ENCODE measurements around the gene APOE. TPM values are rescaled to one million over a fixed set of nuclear protein-coding genes. Genes with fewer than 3 reads are reported as not detected.
"Not testable (repeated sequence)": the region's sequence is repeated elsewhere in the genome, so short reads cannot be mapped to it uniquely, and the experiment has no call there.

Gene APOE
- total RNA-seq (2014; rRNA removed; shearing (Covaris generic)): 1.7 TPM in 2 replicates

- Histone ChIP-seq H3K4me3 (no peak within 1 kb of the TSS), H3K27ac (no peak within 1 kb of the TSS), H3K4me1 (replicated peaks) (peaks cover 3% of the 10 kb centered on the region; the same call in 1 of the 2 replicates), H3K36me3 (peaks cover 39% of the 10 kb centered on the region), H3K27me3 (replicated peaks) (peaks cover 9% of the 10 kb centered on the region), H3K9me3 (replicated peaks) (no peaks in the 10 kb centered on the region)
- DNase-seq (ENCODE audit: low read depth in 1 of 2, low spot score in 2 of 2): no peak
These were observed at the start of gene APOE for GRCh38 chr19:44905437-44906160. APOE (plus strand) TSS chr19:44905796; CDS start chr19:44906625, 829 bp downstream.

- Histone ChIP-seq H3K9me3 (replicated peaks) (no peaks in the 10 kb centered on the region), H3K27ac (peak overlapping the region; percentile 40), H3K27me3 (replicated peaks) (no peaks in the 10 kb centered on the region), H3K4me3 (no peak overlapping the region), H3K36me3 (peaks cover 68% of the 10 kb centered on the region), H3K4me1 (replicated peaks) (peaks cover 27% of the 10 kb centered on the region)
- DNase-seq (ENCODE audit: low read depth in 1 of 2, low spot score in 2 of 2): peak; percentile 75 to 78
These were observed 49.0 kb upstream of the APOE start for GRCh38 chr19:44856421-44857083.

- no peak for DNase-seq (ENCODE audit: low read depth in 1 of 2, low spot score in 2 of 2)
These were observed 47.8 kb upstream of the APOE start for GRCh38 chr19:44857837-44858236.

GRCh38 chr19:44861576-44861975 lies 44.0 kb upstream of the APOE start:
- H3K9me3 ChIP-seq (replicated peaks); H3K27me3 ChIP-seq (replicated peaks); H3K27ac ChIP-seq; DNase-seq (ENCODE audit: low read depth in 1 of 2, low spot score in 2 of 2); H3K4me3 ChIP-seq: not testable (repeated sequence)
- peaks cover 28% of the 10 kb centered on the region for H3K4me1 ChIP-seq (replicated peaks)
- peaks cover 80% of the 10 kb centered on the region for H3K36me3 ChIP-seq

More at GRCh38 chr19:44857837-44858236, 47.8 kb upstream of the APOE start:
- no peak overlapping the region for H3K27ac ChIP-seq
- H3K4me3 ChIP-seq: no peak overlapping the region
- peaks cover 27% of the 10 kb centered on the region for H3K4me1 ChIP-seq (replicated peaks)
- H3K9me3 ChIP-seq (replicated peaks): no peaks in the 10 kb centered on the region
- peaks cover 74% of the 10 kb centered on the region for H3K36me3 ChIP-seq
- H3K27me3 ChIP-seq (replicated peaks): no peaks in the 10 kb centered on the region

GRCh38 chr19:44863990-44864389 lies 41.6 kb upstream of the APOE start:
- no peaks in the 10 kb centered on the region for H3K9me3 ChIP-seq (replicated peaks)

GRCh38 chr19:44865196-44865767 lies 40.3 kb upstream of the APOE start:
- H3K27ac ChIP-seq: no peak overlapping the region
- no peaks in the 10 kb centered on the region for H3K9me3 ChIP-seq (replicated peaks)
- no peak for DNase-seq (ENCODE audit: low read depth in 1 of 2, low spot score in 2 of 2)
- H3K4me3 ChIP-seq: no peak overlapping the region
- no peaks in the 10 kb centered on the region for H3K27me3 ChIP-seq (replicated peaks)
- peaks cover 51% of the 10 kb centered on the region for H3K4me1 ChIP-seq (replicated peaks)
- peaks cover 78% of the 10 kb centered on the region for H3K36me3 ChIP-seq

More at GRCh38 chr19:44863990-44864389, 41.6 kb upstream of the APOE start:
- Histone ChIP-seq H3K36me3 (peaks cover 81% of the 10 kb centered on the region), H3K27ac (no peak overlapping the region), H3K27me3 (replicated peaks) (no peaks in the 10 kb centered on the region), H3K4me3 (no peak overlapping the region), H3K4me1 (replicated peaks) (peaks cover 38% of the 10 kb centered on the region)
- no peak for DNase-seq (ENCODE audit: low read depth in 1 of 2, low spot score in 2 of 2)

GRCh38 chr19:44866664-44867063 lies 38.9 kb upstream of the APOE start:
- H3K4me3 ChIP-seq: no peak overlapping the region
- no peak for DNase-seq (ENCODE audit: low read depth in 1 of 2, low spot score in 2 of 2)

GRCh38 chr19:44867578-44867977 lies 38.0 kb upstream of the APOE start:
- no peak overlapping the region for H3K4me3 ChIP-seq
- H3K27me3 ChIP-seq (replicated peaks): no peaks in the 10 kb centered on the region
- H3K36me3 ChIP-seq: peaks cover 81% of the 10 kb centered on the region
- H3K27ac ChIP-seq: peak overlapping the region; percentile 99; the same call in 1 of the 2 replicates
- peaks cover 59% of the 10 kb centered on the region for H3K4me1 ChIP-seq (replicated peaks)
- no peaks in the 10 kb centered on the region for H3K9me3 ChIP-seq (replicated peaks)
- DNase-seq (ENCODE audit: low read depth in 1 of 2, low spot score in 2 of 2): no peak

More at GRCh38 chr19:44866664-44867063, 38.9 kb upstream of the APOE start:
- Histone ChIP-seq H3K9me3 (replicated peaks) (no peaks in the 10 kb centered on the region), H3K27me3 (replicated peaks) (no peaks in the 10 kb centered on the region), H3K4me1 (replicated peaks) (peaks cover 59% of the 10 kb centered on the region), H3K36me3 (peaks cover 81% of the 10 kb centered on the region), H3K27ac (peak overlapping the region; percentile 33; the same call in 1 of the 2 replicates)

- peak; percentile 85 to 96 for DNase-seq (ENCODE audit: low read depth in 1 of 2, low spot score in 2 of 2)
- peaks cover 86% of the 10 kb centered on the region for H3K36me3 ChIP-seq
- H3K4me3 ChIP-seq: no peak overlapping the region
- H3K9me3 ChIP-seq (replicated peaks): no peaks in the 10 kb centered on the region
- H3K4me1 ChIP-seq (replicated peaks): peaks cover 77% of the 10 kb centered on the region
- H3K27ac ChIP-seq: peak overlapping the region; percentile 50
- no peaks in the 10 kb centered on the region for H3K27me3 ChIP-seq (replicated peaks)
These were observed 35.7 kb upstream of the APOE start for GRCh38 chr19:44869733-44870470.

GRCh38 chr19:44871809-44872208 lies 33.8 kb upstream of the APOE start:
- no peaks in the 10 kb centered on the region for H3K9me3 ChIP-seq (replicated peaks)
- no peaks in the 10 kb centered on the region for H3K27me3 ChIP-seq (replicated peaks)
- H3K27ac ChIP-seq: no peak overlapping the region
- peaks cover 80% of the 10 kb centered on the region for H3K4me1 ChIP-seq (replicated peaks)
- H3K4me3 ChIP-seq: no peak overlapping the region
- H3K36me3 ChIP-seq: peaks cover 83% of the 10 kb centered on the region
- no peak for DNase-seq (ENCODE audit: low read depth in 1 of 2, low spot score in 2 of 2)

GRCh38 chr19:44872661-44873060 lies 32.9 kb upstream of the APOE start:
- no peaks in the 10 kb centered on the region for H3K9me3 ChIP-seq (replicated peaks)
- no peak overlapping the region for H3K4me3 ChIP-seq
- no peaks in the 10 kb centered on the region for H3K27me3 ChIP-seq (replicated peaks)
- H3K27ac ChIP-seq: no peak overlapping the region
- H3K4me1 ChIP-seq (replicated peaks): peaks cover 78% of the 10 kb centered on the region
- peaks cover 83% of the 10 kb centered on the region for H3K36me3 ChIP-seq
- no peak for DNase-seq (ENCODE audit: low read depth in 1 of 2, low spot score in 2 of 2)

GRCh38 chr19:44874317-44874716 lies 31.3 kb upstream of the APOE start:
- H3K9me3 ChIP-seq (replicated peaks): no peaks in the 10 kb centered on the region
- H3K27me3 ChIP-seq (replicated peaks): no peaks in the 10 kb centered on the region
- peaks cover 92% of the 10 kb centered on the region for H3K36me3 ChIP-seq

GRCh38 chr19:44875666-44876451 lies 29.7 kb upstream of the APOE start:
- Histone ChIP-seq H3K27ac (peak overlapping the region; percentile 85), H3K4me3 (no peak overlapping the region), H3K36me3 (peaks cover 91% of the 10 kb centered on the region), H3K27me3 (replicated peaks) (no peaks in the 10 kb centered on the region), H3K4me1 (replicated peaks) (peaks cover 46% of the 10 kb centered on the region), H3K9me3 (replicated peaks) (no peaks in the 10 kb centered on the region)
- peak; percentile 91 to 95 for DNase-seq (ENCODE audit: low read depth in 1 of 2, low spot score in 2 of 2)

More at GRCh38 chr19:44874317-44874716, 31.3 kb upstream of the APOE start:
- H3K4me3 ChIP-seq: no peak overlapping the region
- no peak overlapping the region for H3K27ac ChIP-seq
- peaks cover 61% of the 10 kb centered on the region for H3K4me1 ChIP-seq (replicated peaks)
- no peak for DNase-seq (ENCODE audit: low read depth in 1 of 2, low spot score in 2 of 2)

All from SJSA1 (cell line).